GM18861 (cell line): Measurements from ENCODE around the gene RAB26.
"Not testable (repeated sequence)": the region's sequence is repeated elsewhere in the genome, so short reads cannot be mapped to it uniquely, and the experiment has no call there.

Experiments used
- ATAC-seq: cut with Tn5 transposase; IDR thresholded peaks from one replicate; pipeline ENCODE4 v1.9.1; 2021; ENCODE audit not compliant: unreplicated experiment

RAB26 gene

GRCh38 chr16:2195322-2196161 is 47.1 kb downstream of the RAB26 start:
- ATAC-seq: no peak

DNA sequence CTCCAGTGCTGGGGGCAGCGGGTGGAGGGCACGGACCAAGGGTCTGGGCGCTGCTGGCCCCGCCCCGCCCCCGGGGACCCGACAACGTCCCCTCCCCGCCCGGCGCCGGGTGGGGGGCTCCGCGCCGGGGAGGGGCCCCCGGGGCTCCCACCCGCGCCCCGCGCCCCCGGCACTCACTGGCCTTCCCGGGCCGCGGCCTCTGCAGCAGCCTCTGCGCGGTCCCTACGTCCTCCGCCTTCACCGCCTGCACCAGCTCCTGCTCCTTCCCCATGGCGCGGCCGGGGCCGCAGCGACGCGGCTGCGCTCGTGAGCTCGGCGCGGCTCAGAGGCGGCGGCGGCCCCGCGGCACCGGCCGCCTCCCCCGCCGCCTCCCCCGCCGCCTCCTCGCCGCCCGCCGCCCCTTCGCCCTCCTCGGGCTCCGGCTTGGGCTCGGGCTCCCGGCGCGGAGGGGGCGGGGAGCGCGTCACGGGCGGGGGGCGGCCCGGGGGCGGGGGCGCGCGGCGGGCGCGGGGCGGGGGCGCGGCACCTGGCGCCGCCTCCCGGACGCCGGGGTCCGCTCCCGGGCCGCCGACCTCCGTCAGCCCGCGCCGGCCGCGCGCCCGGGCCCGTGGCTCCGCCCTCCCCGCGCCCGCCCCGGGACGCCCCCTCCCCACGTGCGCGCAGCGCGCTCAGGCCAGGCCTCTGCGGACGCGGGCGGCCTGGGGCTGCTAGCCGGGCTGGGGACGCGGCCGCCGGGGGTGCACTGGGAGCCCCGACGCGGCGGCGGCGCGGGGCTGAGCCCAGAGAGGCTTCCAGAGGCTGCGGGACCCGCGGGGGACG is 47.9 kb downstream of the RAB26 start, which contains the start of gene CASKIN1:
Gene CASKIN1, minus strand, starts transcription at position 444 of the 819 bp plus-strand sequence. Its CDS starts 173 bp downstream, at position 271.
- no peak for ATAC-seq

DNA sequence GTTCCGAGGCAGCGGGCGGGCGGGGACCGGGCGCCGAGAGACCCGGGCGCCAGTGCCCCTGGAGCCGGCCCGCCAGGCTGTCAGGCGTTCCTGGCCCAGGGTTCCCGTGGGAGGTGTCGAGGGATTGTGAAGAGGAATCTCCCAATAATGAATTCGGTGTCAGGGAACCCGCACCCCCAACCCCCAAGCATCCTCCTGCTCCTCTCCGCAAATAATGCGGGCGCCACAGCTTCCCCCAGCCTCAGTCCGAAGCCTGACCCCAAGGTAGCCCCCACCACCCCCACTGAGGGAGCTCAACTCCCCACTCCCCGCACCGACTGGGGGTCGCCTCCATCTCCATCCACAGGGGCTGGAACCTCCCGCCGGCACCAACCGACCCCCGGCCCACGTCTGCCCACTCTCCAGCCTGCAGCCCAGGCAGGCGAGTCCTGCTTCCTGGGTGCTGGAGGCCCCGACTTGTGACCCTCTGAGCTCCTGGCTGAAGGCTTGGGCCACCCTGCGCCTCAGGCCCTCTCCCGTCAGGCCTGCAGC is 48.6 kb downstream of the RAB26 start:
- ATAC-seq: no peak

GRCh38 chr16:2197765-2198164 is 49.3 kb downstream of the RAB26 start:
- ATAC-seq: no peak

- no peak for ATAC-seq
These were observed 49.9 kb downstream of the RAB26 start for GRCh38 chr16:2198283-2198682.

DNA sequence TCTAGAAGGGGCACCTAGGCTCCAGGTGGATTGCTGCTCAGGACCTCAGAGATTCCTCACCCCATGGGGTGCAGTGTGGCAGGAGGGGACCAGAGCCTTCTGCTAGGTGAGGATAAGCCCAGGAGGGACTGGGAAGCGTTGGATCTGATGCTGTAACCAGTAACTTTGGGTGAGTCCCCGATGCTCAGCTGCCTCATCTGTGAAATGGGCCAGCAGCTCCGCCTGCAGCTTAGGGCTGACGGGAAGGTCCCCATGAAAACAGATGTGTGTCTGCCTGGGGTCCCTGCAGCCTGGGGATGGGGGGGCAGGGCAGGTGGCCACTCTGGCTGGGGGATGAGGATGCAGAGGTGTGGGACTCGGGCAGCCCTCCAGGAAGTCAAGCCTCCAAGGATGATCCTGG is 50.7 kb downstream of the RAB26 start:
- no peak for ATAC-seq

- no peak for ATAC-seq
These were observed 51.3 kb downstream of the RAB26 start for GRCh38 chr16:2199621-2200139.

- ATAC-seq: no peak
These were observed 51.9 kb downstream of the RAB26 start for GRCh38 chr16:2200313-2200712.

- ATAC-seq: not testable (repeated sequence)
These were observed 54.8 kb downstream of the RAB26 start for GRCh38 chr16:2203119-2203688.
